ENCODE results near the gene PPFIA2. TPM values are rescaled to one million over a fixed set of nuclear protein-coding genes. Genes with fewer than 3 reads are reported as not detected.

Gene PPFIA2
- total and polyA plus RNA-seq, 8 donors = 0.15 to 9.9 (median 2.2) TPM

- Histone ChIP-seq H3K27me3 (no peaks in the 10 kb centered on the region), H3K4me3 (no peak overlapping the region), H3K36me3 (no peaks in the 10 kb centered on the region), H3K27ac (no peak overlapping the region), H3K9me3 (no peaks in the 10 kb centered on the region), H3K4me1 (no peaks in the 10 kb centered on the region)
- WGBS, 5 donors = 81 to 87% (median 85%) methylated on average over 5 of the region's 5 CpGs
- no peak for DNase-seq
- intact Hi-C loops (cut with DNase I; ENCODE audit: low total_unique reads) = no loop called here
- no peak for TF ChIP-seq POLR2AphosphoS5 (IDR thresholded peaks at IDR 0.05)
- TF ChIP-seq POLR2A (IDR thresholded peaks at IDR 0.05) = no peak
Measured at GRCh38 chr12:81546811-81547210, 212.3 kb downstream of the PPFIA2 start.

GRCh38 chr12:81543621-81544139 is 215.5 kb downstream of the PPFIA2 start:
- H3K27me3 ChIP-seq = no peaks in the 10 kb centered on the region
- WGBS, 5 donors = 60 to 65% (median 62%) methylated on average over 4 of the region's 4 CpGs
- no peak overlapping the region for H3K4me3 ChIP-seq
- no peaks in the 10 kb centered on the region for H3K4me1 ChIP-seq
- H3K36me3 ChIP-seq = no peaks in the 10 kb centered on the region
- TF ChIP-seq CTCF (IDR thresholded peaks at IDR 0.05) (no peak), POLR2A (IDR thresholded peaks at IDR 0.05) (no peak), POLR2AphosphoS5 (IDR thresholded peaks at IDR 0.05) (no peak), EP300 (IDR thresholded peaks at IDR 0.05) (no peak)
- H3K27ac ChIP-seq = no peak overlapping the region
- intact Hi-C loops (cut with DNase I; ENCODE audit: low total_unique reads) = no loop called here
- no peaks in the 10 kb centered on the region for H3K9me3 ChIP-seq
- DNase-seq = no peak

- no peaks in the 10 kb centered on the region for H3K9me3 ChIP-seq
- intact Hi-C loops (cut with DNase I; ENCODE audit: low total_unique reads) = no loop called here
- H3K36me3 ChIP-seq = no peaks in the 10 kb centered on the region
- H3K4me1 ChIP-seq = no peaks in the 10 kb centered on the region
- H3K4me3 ChIP-seq = no peak overlapping the region
- 65 to 72% (median 67%) methylated on average over 4 of the region's 4 CpGs for WGBS, 5 donors
- H3K27ac ChIP-seq = no peak overlapping the region
- TF ChIP-seq POLR2AphosphoS5 (IDR thresholded peaks at IDR 0.05) (no peak), POLR2A (IDR thresholded peaks at IDR 0.05) (no peak)
- no peaks in the 10 kb centered on the region for H3K27me3 ChIP-seq
- DNase-seq = no peak
Measured at GRCh38 chr12:81542065-81543010, 216.8 kb downstream of the PPFIA2 start.

DNA sequence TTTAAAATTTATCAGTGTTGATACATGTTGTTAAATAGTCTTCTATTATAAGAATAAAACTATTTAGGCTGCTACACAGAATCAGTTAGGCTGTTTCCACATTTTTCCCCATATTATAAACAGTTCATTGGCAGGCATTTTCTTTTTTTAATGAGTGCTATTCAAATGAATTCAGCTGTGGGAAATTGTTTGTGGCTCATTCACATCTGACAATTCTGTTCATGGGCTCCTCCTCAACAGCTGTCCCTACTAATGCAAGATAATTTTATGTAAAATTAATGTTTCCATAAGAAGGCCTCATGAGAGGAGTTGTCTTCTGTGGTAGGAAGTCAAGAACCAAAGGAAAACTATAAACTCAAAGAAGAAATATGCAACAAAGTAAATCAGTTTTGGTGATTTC is 218.0 kb downstream of the PPFIA2 start:
- Histone ChIP-seq H3K27ac (no peak overlapping the region), H3K36me3 (no peaks in the 10 kb centered on the region), H3K4me1 (no peaks in the 10 kb centered on the region), H3K27me3 (no peaks in the 10 kb centered on the region), H3K9me3 (no peaks in the 10 kb centered on the region), H3K4me3 (no peak overlapping the region)
- TF ChIP-seq POLR2AphosphoS5 (IDR thresholded peaks at IDR 0.05) (no peak), CTCF (IDR thresholded peaks at IDR 0.05) (no peak), POLR2A (IDR thresholded peaks at IDR 0.05) (no peak), EP300 (IDR thresholded peaks at IDR 0.05) (no peak)
- intact Hi-C loops (cut with DNase I; ENCODE audit: low total_unique reads) = no loop called here
- no peak for DNase-seq

DNA sequence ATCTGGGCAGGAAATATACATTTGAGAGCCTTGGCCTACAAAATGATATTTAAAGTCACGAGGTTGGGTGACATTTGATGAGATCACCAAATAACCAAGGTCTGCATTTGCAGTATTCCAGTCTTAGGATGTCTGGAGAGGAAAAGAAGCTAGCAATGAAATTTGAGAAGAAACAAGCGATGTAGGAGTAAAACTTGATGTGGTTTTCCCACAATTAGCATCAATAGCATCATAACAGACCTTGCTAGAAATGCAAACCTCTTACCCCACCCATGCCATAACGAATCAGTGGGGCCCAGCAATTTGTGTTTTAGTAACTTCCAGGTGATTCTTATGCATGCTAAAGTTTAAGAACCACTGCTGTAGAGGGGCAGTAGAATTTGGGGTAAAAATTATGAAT is 219.9 kb downstream of the PPFIA2 start:
- TF ChIP-seq POLR2A (IDR thresholded peaks at IDR 0.05) (no peak), CTCF (IDR thresholded peaks at IDR 0.05) (no peak), POLR2AphosphoS5 (IDR thresholded peaks at IDR 0.05) (no peak), EP300 (IDR thresholded peaks at IDR 0.05) (no peak)
- no peaks in the 10 kb centered on the region for H3K9me3 ChIP-seq
- no peak for DNase-seq
- no peaks in the 10 kb centered on the region for H3K36me3 ChIP-seq
- WGBS, 5 donors = 45 to 70% (median 56%) methylated on average over 3 of the region's 3 CpGs
- no peaks in the 10 kb centered on the region for H3K4me1 ChIP-seq
- H3K27me3 ChIP-seq = no peaks in the 10 kb centered on the region
- H3K27ac ChIP-seq = no peak overlapping the region
- H3K4me3 ChIP-seq = no peak overlapping the region
- intact Hi-C loops (cut with DNase I; ENCODE audit: low total_unique reads) = no loop called here

Data from stomach (tissue), 9 donors.